ENCODE data around the gene PARD3B. TPM values are rescaled to one million over a fixed set of nuclear protein-coding genes. Genes with fewer than 3 reads are reported as not detected.

The PARD3B gene
- total RNA-seq, 1 experiment from 2014 or later, result 3.6 TPM

- H3K9me3 ChIP-seq (ENCODE audit: control insufficient read depth, insufficient read depth, low read depth, low read length), result no peaks in the 10 kb centered on the region
- no TSS peak for BruUV-seq (replicated peaks)
- in situ Hi-C loops (cut with HindIII; ENCODE audit: low pct_unique_long_range_greater_than_20kb, low sequenced_read_pairs) (no loop called here), intact Hi-C loops (cut with micrococcal nuclease; ENCODE audit: unreplicated experiment) (no loop called here)
- no peak for ATAC-seq
- ChIA-PET POLR2A (no interaction called here), CTCF (no interaction called here)
- H3K36me3 ChIP-seq (ENCODE audit: control insufficient read depth, insufficient read depth, low read length), result no peaks in the 10 kb centered on the region
- DNase-seq (ENCODE audit: low read depth, low spot score), result no peak
- no peak for TF ChIP-seq CTCF (IDR thresholded peaks at IDR 0.05)
- TF ChIP-seq REST (IDR thresholded peaks at IDR 0.05; ENCODE audit: insufficient read depth in 1 of 2, low read depth in 2 of 2, low read length in 1 of 2), result no peak
- no peak for TF ChIP-seq SIN3A (IDR thresholded peaks at IDR 0.05; ENCODE audit: borderline replicate concordance, insufficient read depth, low read depth, low read length)
- TF ChIP-seq TCF7L2 (IDR thresholded peaks at IDR 0.05; ENCODE audit: low read depth, low read length), result no peak
- TF ChIP-seq POLR2AphosphoS5 (IDR thresholded peaks at IDR 0.05; ENCODE audit: low read depth, low read length), result no peak
- H3K4me3 ChIP-seq (ENCODE audit: low read depth in 2 of 2, low read length in 2 of 2), result no peak overlapping the region
- no peaks in the 10 kb centered on the region for H3K4me1 ChIP-seq (ENCODE audit: control insufficient read depth, insufficient read depth, low read length)
- no peaks in the 10 kb centered on the region for H3K27me3 ChIP-seq (ENCODE audit: control insufficient read depth, insufficient read depth, low read length)
- H3K27ac ChIP-seq (ENCODE audit: low read length), result no peak overlapping the region
These were observed 937.8 kb downstream of the PARD3B start for GRCh38 chr2:205483095-205483494.

- Histone ChIP-seq H3K27me3 (ENCODE audit: control insufficient read depth, insufficient read depth, low read length) (no peaks in the 10 kb centered on the region), H3K4me3 (ENCODE audit: low read depth in 2 of 2, low read length in 2 of 2) (no peak overlapping the region), H3K27ac (ENCODE audit: low read length) (no peak overlapping the region), H3K36me3 (ENCODE audit: control insufficient read depth, insufficient read depth, low read length) (no peaks in the 10 kb centered on the region), H3K4me1 (ENCODE audit: control insufficient read depth, insufficient read depth, low read length) (no peaks in the 10 kb centered on the region), H3K9me3 (ENCODE audit: control insufficient read depth, insufficient read depth, low read depth, low read length) (no peaks in the 10 kb centered on the region)
- DNase-seq (ENCODE audit: low read depth, low spot score) (no peak), ATAC-seq (no peak)
- POLR2A ChIA-PET, result no interaction called here
- BruUV-seq (replicated peaks), result no TSS peak
- TF ChIP-seq CTCF (IDR thresholded peaks at IDR 0.05) (no peak), POLR2AphosphoS5 (IDR thresholded peaks at IDR 0.05; ENCODE audit: low read depth, low read length) (no peak), REST (IDR thresholded peaks at IDR 0.05; ENCODE audit: insufficient read depth in 1 of 2, low read depth in 2 of 2, low read length in 1 of 2) (no peak), SIN3A (IDR thresholded peaks at IDR 0.05; ENCODE audit: borderline replicate concordance, insufficient read depth, low read depth, low read length) (no peak), TCF7L2 (IDR thresholded peaks at IDR 0.05; ENCODE audit: low read depth, low read length) (no peak)
- in situ Hi-C loops (cut with HindIII; ENCODE audit: low pct_unique_long_range_greater_than_20kb, low sequenced_read_pairs) (no loop called here), intact Hi-C loops (cut with micrococcal nuclease; ENCODE audit: unreplicated experiment) (no loop called here)
- CTCF ChIA-PET, result no interaction called here
These were observed 938.9 kb downstream of the PARD3B start for GRCh38 chr2:205484215-205484614.

All from Panc1 (cell line).